Lower leg skin (tissue), 4 donors: ENCODE measurements around the gene PLPPR1. TPM values are rescaled to one million over a fixed set of nuclear protein-coding genes. Genes with fewer than 3 reads are reported as not detected.

ENCODE experiments used
- DNase-seq, 2 donors: peaks; one replicate each; pipeline ENCODE4 v3.0.0-alpha.2; 2019; ENCODE audit warnings: low spot score in 2 of 2
- H3K4me3 ChIP-seq: fragments of 200-600 bp; sonication (generic); 2 replicates; pipeline ENCODE4 v1.5.1; 2017; ENCODE audit warnings: mild to moderate bottlenecking, low read depth; ENCODE audit not compliant: poor library complexity, severe bottlenecking
- CTCF ChIP-seq, 3 donors: fragments of 450-650 bp; IDR thresholded peaks; one replicate each; pipeline ENCODE4 v1.5.1; 2016; ENCODE audit warnings: antibody characterized with exemption in 3 of 3, mild to moderate bottlenecking in 3 of 3, moderate library complexity in 2 of 3
- POLR2A ChIP-seq, 2 donors: fragments of 450-650 bp; IDR thresholded peaks; one replicate each; pipeline ENCODE4 v1.6.1; 2016 to 2017; ENCODE audit warnings: antibody characterized with exemption in 2 of 2, mild to moderate bottlenecking in 1 of 2, moderate library complexity in 1 of 2
- WGBS, 2 donors: methylation state at CpG; one replicate each; pipeline ENCODE4 v1.1.5; 2018; 5-methylcytosine and 5-hydroxymethylcytosine counted together
- intact Hi-C: fragments of 100-400 bp; cut with DNase I; formaldehyde crosslinking; loops from one replicate; pipeline ENCODE4 v1.15.0; 2023; ENCODE audit warnings: low total_unique reads
- total RNA-seq, 4 donors: library from RNA; depleted of rRNA; stranded (reverse); fragments of >200 nt; gene quantifications; one replicate each; pipeline ENCODE4 v1.1.0, GENCODE V29; 2016

The PLPPR1 gene
- total RNA-seq, 4 donors from 2014 or later: 0.19 to 2.2 (median 0.39) TPM; not detected in 1

GRCh38 chr9:101005246-101005645 lies 23.3 kb upstream of the PLPPR1 start:
- no peak overlapping the region for H3K4me3 ChIP-seq
- no peak for DNase-seq
- WGBS, 2 donors: 61 to 63% methylated on average over 3 of the region's 3 CpGs
- intact Hi-C loops: no loop called here
- TF ChIP-seq CTCF (IDR thresholded peaks at IDR 0.05): no peak
- TF ChIP-seq POLR2A (IDR thresholded peaks at IDR 0.05): no peak

- WGBS, 2 donors: 55 to 77% methylated on average over 2 of the region's 2 CpGs
- no peak for DNase-seq
- TF ChIP-seq POLR2A (IDR thresholded peaks at IDR 0.05): no peak
- TF ChIP-seq CTCF (IDR thresholded peaks at IDR 0.05): no peak
- intact Hi-C loops: no loop called here
- H3K4me3 ChIP-seq: no peak overlapping the region
Observed at GRCh38 chr9:101014566-101014965, 14.0 kb upstream of the PLPPR1 start.

GRCh38 chr9:101018467-101018866 lies 10.1 kb upstream of the PLPPR1 start:
- intact Hi-C loops: no loop called here
- no peak for DNase-seq
- H3K4me3 ChIP-seq: no peak overlapping the region
- 60 to 63% methylated on average over 2 of the region's 2 CpGs for WGBS, 2 donors
- TF ChIP-seq POLR2A (IDR thresholded peaks at IDR 0.05) (no peak), CTCF (IDR thresholded peaks at IDR 0.05) (no peak)

- no peak for DNase-seq
- TF ChIP-seq POLR2A (IDR thresholded peaks at IDR 0.05) (no peak), CTCF (IDR thresholded peaks at IDR 0.05) (no peak)
- H3K4me3 ChIP-seq: no peak overlapping the region
- intact Hi-C loops: no loop called here
Observed at GRCh38 chr9:101022704-101023103, 5.8 kb upstream of the PLPPR1 start.

GRCh38 chr9:101025940-101026339 lies 2.6 kb upstream of the PLPPR1 start:
- 28 to 38% methylated on average over 2 of the region's 2 CpGs for WGBS, 2 donors
- DNase-seq: no peak
- no peak overlapping the region for H3K4me3 ChIP-seq
- no peak for TF ChIP-seq CTCF (IDR thresholded peaks at IDR 0.05)
- no peak for TF ChIP-seq POLR2A (IDR thresholded peaks at IDR 0.05)
- intact Hi-C loops: no loop called here

GRCh38 chr9:101026824-101027223 lies 1.7 kb upstream of the PLPPR1 start:
- 46% methylated on average over 4 of the region's 4 CpGs for WGBS, 2 donors
- DNase-seq: no peak
- H3K4me3 ChIP-seq: no peak overlapping the region
- intact Hi-C loops: no loop called here
- no peak for TF ChIP-seq POLR2A (IDR thresholded peaks at IDR 0.05)
- TF ChIP-seq CTCF (IDR thresholded peaks at IDR 0.05): no peak
